Activated naive CD4-positive, alpha-beta T cell treated with anti-CD3 and anti-CD28 coated beads, Interleukin-2, amount 10 ng/mL, durations not matched to agents 7 days and 5 days (primary cell): ENCODE data around the gene FLT4.

Experiments used
- CTCF ChIA-PET: fragments of 350-600 bp; sonication (Branson Sonifier 250); formaldehyde crosslinking; loops from one replicate; lab custom pipeline; 2021; ENCODE audit warnings: antibody characterized with exemption; lab: Charles Lee
- DNase-seq: peaks from one replicate; pipeline ENCODE4 v3.0.0-alpha.2; 2020
- H3K27ac Mint-ChIP-seq: one replicate; pipeline ENCODE4 v1.8.0; 2021; ENCODE audit warnings: mild to moderate bottlenecking, moderate library complexity, mixed read lengths
- H3K27me3 Mint-ChIP-seq: one replicate; pipeline ENCODE4 v1.8.0; 2021; ENCODE audit warnings: mild to moderate bottlenecking, mixed read lengths
- H3K36me3 Mint-ChIP-seq: one replicate; pipeline ENCODE4 v1.8.0; 2021; ENCODE audit warnings: mixed read lengths
- H3K4me1 Mint-ChIP-seq: one replicate; pipeline ENCODE4 v1.8.0; 2021; ENCODE audit warnings: mixed read lengths
- H3K4me3 Mint-ChIP-seq: one replicate; pipeline ENCODE4 v1.8.0; 2021; ENCODE audit warnings: mild to moderate bottlenecking, moderate library complexity, mixed read lengths
- H3K9me3 Mint-ChIP-seq: one replicate; pipeline ENCODE4 v1.8.0; 2021; ENCODE audit warnings: mixed read lengths

The FLT4 gene

GRCh38 chr5:180583738-180584137, 65.7 kb downstream of the FLT4 start:
- H3K36me3 Mint-ChIP-seq, result no peaks in the 10 kb centered on the region
- CTCF ChIA-PET, result no interaction called here
- H3K27ac Mint-ChIP-seq, result no peak overlapping the region
- no peak for DNase-seq
- H3K27me3 Mint-ChIP-seq, result peaks cover 18% of the 10 kb centered on the region
- H3K4me1 Mint-ChIP-seq, result no peaks in the 10 kb centered on the region
- H3K9me3 Mint-ChIP-seq, result no peaks in the 10 kb centered on the region
- no peak overlapping the region for H3K4me3 Mint-ChIP-seq

- Mint-ChIP-seq H3K27me3 (peaks cover 7% of the 10 kb centered on the region), H3K9me3 (no peaks in the 10 kb centered on the region), H3K4me1 (no peaks in the 10 kb centered on the region), H3K4me3 (no peak overlapping the region), H3K27ac (no peak overlapping the region), H3K36me3 (peaks cover 12% of the 10 kb centered on the region)
- DNase-seq, result no peak
- CTCF ChIA-PET, result no interaction called here
Measured at GRCh38 chr5:180580681-180581080, 68.7 kb downstream of the FLT4 start.

DNA sequence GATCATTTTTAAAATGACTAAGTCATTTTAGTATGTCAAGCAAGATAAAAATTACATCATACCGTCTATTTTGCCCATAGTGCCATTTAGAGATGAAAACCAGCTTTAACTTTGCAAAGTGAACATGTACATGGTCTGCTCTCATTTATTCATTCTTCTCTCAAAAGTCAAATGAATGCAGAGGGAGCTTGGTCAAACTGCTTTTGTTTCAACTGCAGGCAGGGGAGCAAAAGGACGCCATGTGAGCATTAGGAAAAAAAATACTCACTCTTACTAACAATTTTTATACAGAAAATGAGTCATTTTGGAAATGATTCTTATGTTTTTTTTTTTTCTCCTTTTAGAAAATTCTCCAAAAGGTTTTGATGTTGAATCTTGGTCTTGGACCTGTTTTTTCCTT, 73.8 kb downstream of the FLT4 start:
- Mint-ChIP-seq H3K9me3 (no peaks in the 10 kb centered on the region), H3K4me3 (no peak overlapping the region), H3K36me3 (peaks cover 38% of the 10 kb centered on the region), H3K27me3 (no peaks in the 10 kb centered on the region), H3K4me1 (peaks cover 3% of the 10 kb centered on the region), H3K27ac (peak overlapping the region; percentile 45)
- DNase-seq, result no peak
- CTCF ChIA-PET, result interaction anchor here (0.6 kb wide), 1 partner anchor 836 kb away, joined by 4 read pairs; no protein-coding TSS in a partner anchor

DNA sequence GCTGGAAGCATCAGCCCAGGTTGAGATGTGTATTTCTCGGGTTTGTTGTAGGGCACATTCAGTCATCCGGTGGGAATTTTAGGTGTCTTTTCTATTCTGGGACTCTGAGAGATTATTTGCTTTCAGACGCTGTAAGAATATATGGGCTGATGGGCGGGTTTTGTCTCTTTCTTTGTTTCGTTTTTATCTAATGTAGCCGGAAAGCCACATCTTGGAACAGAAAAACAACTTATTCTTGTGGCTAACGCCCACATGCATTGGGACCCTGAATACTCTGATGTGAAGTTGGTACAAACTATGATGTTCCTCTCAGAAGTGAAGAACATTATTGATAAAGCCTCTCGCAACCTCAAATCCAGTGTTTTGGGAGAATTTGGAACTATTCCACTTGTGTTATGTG, 80.5 kb downstream of the FLT4 start:
- Mint-ChIP-seq H3K4me1 (peaks cover 12% of the 10 kb centered on the region), H3K27me3 (no peaks in the 10 kb centered on the region), H3K36me3 (peaks cover 55% of the 10 kb centered on the region), H3K9me3 (no peaks in the 10 kb centered on the region), H3K27ac (peak overlapping the region; percentile 60), H3K4me3 (no peak overlapping the region)
- DNase-seq, result no peak
- CTCF ChIA-PET, result no interaction called here

DNA sequence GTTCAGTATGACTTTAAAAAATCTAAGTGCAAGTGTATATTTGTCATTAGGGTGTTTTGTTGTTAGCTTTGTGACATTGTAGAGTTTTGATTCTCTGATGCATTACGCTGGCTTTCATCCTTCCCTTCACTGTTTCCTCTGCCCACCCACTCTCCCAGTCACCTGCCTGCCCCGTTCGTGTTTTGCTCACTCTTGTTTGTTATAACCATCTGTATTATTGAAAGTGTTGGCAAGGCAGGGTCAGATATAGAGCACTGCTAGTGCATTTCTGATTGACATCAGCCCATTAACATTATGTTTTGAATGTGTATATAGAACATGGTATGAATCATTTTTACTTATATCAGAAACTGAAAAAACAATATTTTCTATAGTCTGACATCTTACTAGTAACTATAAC, 85.4 kb downstream of the FLT4 start:
- Mint-ChIP-seq H3K9me3 (no peaks in the 10 kb centered on the region), H3K27ac (no peak overlapping the region), H3K4me3 (no peak overlapping the region), H3K4me1 (peaks cover 31% of the 10 kb centered on the region), H3K27me3 (no peaks in the 10 kb centered on the region), H3K36me3 (peaks cover 54% of the 10 kb centered on the region)
- CTCF ChIA-PET, result no interaction called here
- no peak for DNase-seq

GRCh38 chr5:180558232-180558631, 91.2 kb downstream of the FLT4 start:
- Mint-ChIP-seq H3K9me3 (no peaks in the 10 kb centered on the region), H3K27ac (no peak overlapping the region), H3K36me3 (peaks cover 54% of the 10 kb centered on the region), H3K27me3 (no peaks in the 10 kb centered on the region), H3K4me1 (peaks cover 15% of the 10 kb centered on the region), H3K4me3 (no peak overlapping the region)
- CTCF ChIA-PET, result no interaction called here
- DNase-seq, result no peak

DNA sequence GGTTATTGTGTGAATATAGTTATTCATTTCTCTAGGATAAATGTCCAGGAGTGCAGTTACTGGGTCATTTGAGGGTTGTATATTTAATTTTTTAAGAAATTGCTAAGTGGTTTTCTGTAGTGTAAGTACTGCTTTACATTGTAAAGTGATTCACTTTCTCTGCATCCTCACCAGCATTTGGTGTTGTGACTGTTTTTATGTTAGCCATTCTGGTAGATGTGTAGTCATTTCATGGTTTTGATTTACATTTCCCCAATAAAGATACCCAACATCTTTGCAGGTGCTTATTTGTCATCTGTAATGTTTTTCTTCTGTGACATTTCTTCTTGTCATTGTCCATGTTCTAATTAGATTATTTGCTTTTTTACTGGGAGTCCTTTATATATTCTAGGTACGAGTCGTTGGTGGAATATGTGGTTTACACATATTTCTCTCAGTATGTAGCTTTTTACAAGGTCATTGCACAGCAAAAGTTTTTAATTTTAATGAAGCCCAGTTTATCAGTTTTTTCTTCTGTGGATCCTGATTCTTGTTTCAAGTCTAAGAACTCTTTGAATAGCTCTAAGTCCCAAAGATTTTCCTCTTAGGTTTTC, 92.1 kb downstream of the FLT4 start:
- Mint-ChIP-seq H3K4me1 (peaks cover 11% of the 10 kb centered on the region), H3K4me3 (no peak overlapping the region), H3K36me3 (peaks cover 62% of the 10 kb centered on the region), H3K27me3 (no peaks in the 10 kb centered on the region), H3K9me3 (no peaks in the 10 kb centered on the region), H3K27ac (no peak overlapping the region)
- DNase-seq, result no peak
- CTCF ChIA-PET, result no interaction called here

DNA sequence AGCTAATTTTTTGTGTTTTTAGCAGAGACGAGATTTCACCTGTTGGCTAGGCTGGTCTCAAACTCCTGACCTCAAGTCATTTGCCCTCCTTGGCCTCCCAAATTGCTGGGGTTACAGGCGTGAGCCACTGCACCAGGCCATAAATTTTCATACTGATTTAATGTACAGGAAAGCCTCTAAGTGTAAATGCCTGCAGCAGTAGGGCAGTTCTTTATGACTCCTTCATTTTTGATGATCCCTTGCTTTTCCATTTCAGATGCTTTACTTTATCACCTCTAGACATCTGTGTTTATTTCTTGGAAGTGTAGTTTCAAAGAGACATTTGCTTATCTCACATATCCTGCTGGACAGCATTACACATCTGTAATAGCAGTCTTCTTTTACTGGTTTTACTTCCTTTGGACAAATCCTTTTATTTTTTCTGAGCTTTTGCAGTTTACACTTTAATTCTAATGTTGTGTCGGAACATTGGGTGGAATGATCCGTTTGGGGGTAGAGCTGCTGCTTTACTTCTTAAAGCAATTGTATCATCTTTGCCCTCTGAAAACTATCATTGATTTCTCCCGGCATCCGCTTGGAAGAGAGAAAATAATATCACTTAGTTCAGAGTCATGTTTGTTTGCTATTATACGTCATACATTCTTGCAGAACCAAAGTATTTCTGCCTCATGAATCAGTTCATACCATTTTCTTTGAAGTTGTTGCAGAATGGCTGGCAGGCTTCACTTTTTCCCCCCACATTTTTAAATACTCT, 94.1 kb downstream of the FLT4 start:
- Mint-ChIP-seq H3K4me1 (peaks cover 2% of the 10 kb centered on the region), H3K27ac (no peak overlapping the region)

GRCh38 chr5:180553530-180553929, 95.9 kb downstream of the FLT4 start:
- DNase-seq, result no peak
- no peak overlapping the region for H3K4me3 Mint-ChIP-seq

More for the DNA sequence above, 94.1 kb downstream of the FLT4 start:
- CTCF ChIA-PET, result no interaction called here
- Mint-ChIP-seq H3K4me3 (no peak overlapping the region), H3K27me3 (no peaks in the 10 kb centered on the region), H3K9me3 (no peaks in the 10 kb centered on the region), H3K36me3 (peaks cover 63% of the 10 kb centered on the region)
- DNase-seq, result no peak

More at GRCh38 chr5:180553530-180553929, 95.9 kb downstream of the FLT4 start:
- peaks cover 2% of the 10 kb centered on the region for H3K4me1 Mint-ChIP-seq
- no peak overlapping the region for H3K27ac Mint-ChIP-seq
- CTCF ChIA-PET, result no interaction called here
- H3K9me3 Mint-ChIP-seq, result no peaks in the 10 kb centered on the region
- no peaks in the 10 kb centered on the region for H3K27me3 Mint-ChIP-seq
- peaks cover 59% of the 10 kb centered on the region for H3K36me3 Mint-ChIP-seq
